Fibroblast of lung (primary cell): ENCODE data around the gene CCDC6. TPM values are rescaled to one million over a fixed set of nuclear protein-coding genes. Genes with fewer than 3 reads are reported as not detected.
A peak's percentile ranks its signal among the peaks of the same experiment; 100 is the strongest.

Source experiments
- DNase-seq, 2 donors: peaks; one replicate each; pipeline versions ENCODE4 v3.0.0 to v3.0.0-alpha.2; 2010; ENCODE audit warnings: low read depth in 2 of 2
- H2AFZ ChIP-seq: 2 replicates; pipeline ENCODE4 v1.5.1; 2012; ENCODE audit warnings: low read length, control low read depth, inconsistent platforms
- H3K27ac ChIP-seq: 2 replicates; pipeline ENCODE4 v1.5.1; 2011; ENCODE audit warnings: low read length, control low read depth; ENCODE audit not compliant: insufficient read depth
- H3K27me3 ChIP-seq: 2 replicates; pipeline ENCODE4 v1.5.1; 2011; ENCODE audit warnings: mild to moderate bottlenecking, low read length; ENCODE audit not compliant: control insufficient read depth, insufficient read depth
- H3K36me3 ChIP-seq: 2 replicates; pipeline ENCODE4 v1.5.1; 2011; ENCODE audit warnings: low read length; ENCODE audit not compliant: control insufficient read depth, insufficient read depth
- H3K4me1 ChIP-seq: 2 replicates; pipeline ENCODE4 v1.5.1; 2011; ENCODE audit warnings: low read length; ENCODE audit not compliant: control insufficient read depth, insufficient read depth; ENCODE audit errors: extremely low read depth
- H3K4me2 ChIP-seq: 2 replicates; pipeline ENCODE4 v1.5.1; 2011; ENCODE audit warnings: low read length, control low read depth; ENCODE audit not compliant: insufficient read depth; ENCODE audit errors: extremely low read depth
- H3K4me3 ChIP-seq, 4 experiments: fragments of 200-600 bp in 1 of 4; sonication (generic) in 1 of 4; replicated peaks in 1 of 4; 2 replicates each; pipeline ENCODE4 v1.5.1; 2011 to 2016; ENCODE audit warnings: low read length in 4 of 4, low read depth in 3 of 4, mild to moderate bottlenecking in 3 of 4, control low read depth in 2 of 4, inconsistent platforms in 1 of 4, mixed read lengths in 1 of 4; ENCODE audit not compliant: insufficient read depth in 1 of 4; ENCODE audit errors: control extremely low read depth in 1 of 4
- H3K79me2 ChIP-seq: 2 replicates; pipeline ENCODE4 v1.5.1; 2012; ENCODE audit warnings: mild to moderate bottlenecking, low read length, inconsistent platforms; ENCODE audit not compliant: control insufficient read depth, insufficient read depth
- H3K9ac ChIP-seq: 2 replicates; pipeline ENCODE4 v1.5.1; 2011; ENCODE audit warnings: mild to moderate bottlenecking, low read length, control low read depth; ENCODE audit not compliant: insufficient read depth
- H3K9me3 ChIP-seq: 2 replicates; pipeline ENCODE4 v1.5.1; 2012; ENCODE audit warnings: low read depth, low read length; ENCODE audit not compliant: control insufficient read depth, insufficient read depth
- H4K20me1 ChIP-seq: 2 replicates; pipeline ENCODE4 v1.5.1; 2011; ENCODE audit warnings: low read length; ENCODE audit not compliant: control insufficient read depth, insufficient read depth; ENCODE audit errors: extremely low read depth
- EZH2 ChIP-seq: IDR thresholded peaks from 2 replicates; pipeline ENCODE4 v1.5.1; 2012; ENCODE audit warnings: low read length, control low read depth, mild to moderate bottlenecking; ENCODE audit errors: missing control alignments
- polyA plus RNA-seq, 2 donors: library from polyadenylated mRNA; depleted of rRNA in 1 of 2; stranded (reverse) in 1 of 2; unstranded in 1 of 2; fragments of >200 nt; gene quantifications; 2 replicates each; pipeline ENCODE4 v1.2.1, GENCODE V29; 2011 to 2012; ENCODE audit warnings: missing spikeins in 1 of 2
- total RNA-seq: library from RNA; depleted of rRNA; stranded (reverse); fragments of >200 nt; gene quantifications from 2 replicates; pipeline ENCODE4 v1.2.1, GENCODE V29; 2014
- TF ChIP-seq, protein P1 (sequence below), 2 donors: IDR thresholded peaks in 1 of 2; conservative IDR thresholded peaks in 1 of 2; 1 replicate in 1 of 2; 2 replicates in 1 of 2; pipeline ENCODE4 v1.5.1; 2011 to 2012; ENCODE audit warnings: low read length in 2 of 2, control low read depth in 1 of 2, inconsistent platforms in 1 of 2, low read depth in 1 of 2, mild to moderate bottlenecking in 1 of 2

The CCDC6 gene
- total and polyA plus RNA-seq, 2 donors (not counting 1 experiment from before 2014, with no cell fraction given): 35.5 to 51.2 TPM

DNA sequence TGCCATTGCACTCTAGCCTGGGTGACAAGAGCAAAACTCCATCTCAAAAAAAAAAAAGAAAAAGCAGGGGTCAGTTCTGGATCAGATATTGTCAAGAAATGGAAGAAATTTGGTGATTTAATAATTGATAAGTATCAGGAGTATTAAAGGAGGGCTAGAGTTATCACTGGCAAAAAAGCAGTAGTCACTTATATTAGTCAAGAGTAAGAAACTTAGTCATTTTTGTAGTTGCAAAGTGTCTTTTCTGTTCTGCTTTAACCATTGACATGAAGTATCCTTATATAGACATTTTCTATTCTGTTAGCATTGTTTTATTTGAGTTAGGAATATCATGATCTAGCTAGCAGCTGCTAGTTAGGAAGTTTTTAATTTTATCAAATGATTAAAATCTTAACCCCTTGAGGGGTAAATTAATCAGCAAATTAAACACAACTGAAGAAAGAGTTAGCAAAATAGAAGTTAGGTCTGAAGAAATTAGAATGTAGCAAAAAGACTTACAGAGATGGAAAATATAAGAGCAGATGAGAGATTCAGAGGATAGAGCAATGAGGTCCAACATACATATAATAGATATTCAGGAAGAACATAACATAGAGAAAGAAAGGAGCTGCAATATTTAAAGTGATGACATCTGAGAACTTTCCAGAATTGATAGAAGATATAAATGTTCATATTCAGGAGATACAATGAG is 7.3 kb upstream of the CCDC6 start:
- Histone ChIP-seq H3K4me3 (no peak overlapping the region), H3K27me3 (no peaks in the 10 kb centered on the region), H2AFZ (no peak overlapping the region), H3K9ac (no peak overlapping the region), H3K9me3 (no peaks in the 10 kb centered on the region), H3K36me3 (no peaks in the 10 kb centered on the region), H3K4me2 (no peak overlapping the region), H3K4me1 (no peaks in the 10 kb centered on the region), H4K20me1 (no peaks in the 10 kb centered on the region), H3K79me2 (no peaks in the 10 kb centered on the region), H3K27ac (no peak overlapping the region)
- TF ChIP-seq EZH2: no peak
- TF ChIP-seq, protein P1, sequence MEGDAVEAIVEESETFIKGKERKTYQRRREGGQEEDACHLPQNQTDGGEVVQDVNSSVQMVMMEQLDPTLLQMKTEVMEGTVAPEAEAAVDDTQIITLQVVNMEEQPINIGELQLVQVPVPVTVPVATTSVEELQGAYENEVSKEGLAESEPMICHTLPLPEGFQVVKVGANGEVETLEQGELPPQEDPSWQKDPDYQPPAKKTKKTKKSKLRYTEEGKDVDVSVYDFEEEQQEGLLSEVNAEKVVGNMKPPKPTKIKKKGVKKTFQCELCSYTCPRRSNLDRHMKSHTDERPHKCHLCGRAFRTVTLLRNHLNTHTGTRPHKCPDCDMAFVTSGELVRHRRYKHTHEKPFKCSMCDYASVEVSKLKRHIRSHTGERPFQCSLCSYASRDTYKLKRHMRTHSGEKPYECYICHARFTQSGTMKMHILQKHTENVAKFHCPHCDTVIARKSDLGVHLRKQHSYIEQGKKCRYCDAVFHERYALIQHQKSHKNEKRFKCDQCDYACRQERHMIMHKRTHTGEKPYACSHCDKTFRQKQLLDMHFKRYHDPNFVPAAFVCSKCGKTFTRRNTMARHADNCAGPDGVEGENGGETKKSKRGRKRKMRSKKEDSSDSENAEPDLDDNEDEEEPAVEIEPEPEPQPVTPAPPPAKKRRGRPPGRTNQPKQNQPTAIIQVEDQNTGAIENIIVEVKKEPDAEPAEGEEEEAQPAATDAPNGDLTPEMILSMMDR (conservative IDR thresholded peaks at IDR 0.05 in 1 of 2, IDR thresholded peaks at IDR 0.05 in 1 of 2; ENCODE audit: low read depth in 1 of 2, low read length in 2 of 2): no peak
- no peak for DNase-seq

DNA sequence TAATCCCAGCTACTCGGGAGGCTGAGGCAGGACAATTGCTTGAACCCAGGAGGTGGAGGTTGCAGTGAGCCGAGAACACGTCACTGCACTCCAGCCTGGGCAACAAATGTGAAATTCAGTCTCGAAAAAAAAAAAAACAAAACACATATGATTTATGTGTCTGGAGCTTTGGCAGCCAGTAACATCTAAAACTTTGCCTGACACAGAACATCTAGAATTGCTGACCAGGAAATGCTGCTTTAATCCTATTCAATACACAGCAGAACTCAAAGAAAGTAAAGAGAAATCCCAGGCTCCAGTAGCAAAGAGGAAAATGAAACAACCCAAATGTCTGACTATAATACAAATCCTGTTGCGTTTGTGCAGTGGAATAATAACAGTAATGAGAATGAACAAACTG is 4.5 kb upstream of the CCDC6 start:
- H2AFZ ChIP-seq: peak overlapping the region; percentile 39
- H3K4me1 ChIP-seq: no peaks in the 10 kb centered on the region
- no peak overlapping the region for H3K27ac ChIP-seq
- H4K20me1 ChIP-seq: no peaks in the 10 kb centered on the region
- no peak for TF ChIP-seq EZH2
- no peak for DNase-seq
- no peaks in the 10 kb centered on the region for H3K27me3 ChIP-seq
- H3K4me2 ChIP-seq: peak overlapping the region; percentile 35
- H3K9me3 ChIP-seq: no peaks in the 10 kb centered on the region
- no peak overlapping the region for H3K9ac ChIP-seq
- no peaks in the 10 kb centered on the region for H3K36me3 ChIP-seq
- no peak overlapping the region for H3K4me3 ChIP-seq
- peaks cover 2% of the 10 kb centered on the region for H3K79me2 ChIP-seq

DNA sequence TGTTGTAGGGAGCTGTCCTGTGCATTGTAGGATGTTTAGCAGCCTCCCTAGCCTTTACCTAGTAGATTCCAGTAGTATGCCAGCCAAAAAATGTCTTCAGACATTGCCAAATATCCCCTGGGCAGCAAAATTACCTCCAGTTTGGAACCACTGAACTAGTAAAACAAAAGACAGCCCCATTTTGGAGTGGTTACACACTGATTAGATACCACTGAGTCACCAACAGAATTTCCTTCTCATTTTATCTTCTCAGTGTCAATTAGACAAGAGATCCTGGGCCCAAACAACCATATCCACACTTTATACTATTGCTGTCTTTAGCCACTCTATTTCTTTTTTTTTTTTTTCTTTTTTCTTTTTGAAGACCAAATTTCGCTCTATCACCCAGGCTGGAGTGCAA is 3.5 kb upstream of the CCDC6 start:
- H3K9me3 ChIP-seq: no peaks in the 10 kb centered on the region
- no peak overlapping the region for H3K4me3 ChIP-seq
- peaks cover 2% of the 10 kb centered on the region for H3K4me1 ChIP-seq
- H3K79me2 ChIP-seq: peaks cover 12% of the 10 kb centered on the region
- no peaks in the 10 kb centered on the region for H4K20me1 ChIP-seq
- no peak overlapping the region for H3K27ac ChIP-seq
- no peaks in the 10 kb centered on the region for H3K36me3 ChIP-seq
- no peak overlapping the region for H2AFZ ChIP-seq
- no peaks in the 10 kb centered on the region for H3K27me3 ChIP-seq
- H3K4me2 ChIP-seq: no peak overlapping the region
- TF ChIP-seq, protein P1 (conservative IDR thresholded peaks at IDR 0.05 in 1 of 2, IDR thresholded peaks at IDR 0.05 in 1 of 2; ENCODE audit: low read depth in 1 of 2, low read length in 2 of 2): no peak
- no peak for TF ChIP-seq EZH2
- no peak overlapping the region for H3K9ac ChIP-seq
- DNase-seq: peak in 1 of 2 donors; percentile 6
